SH-SY5Y (cell line): Measurements from ENCODE around the gene ARHGAP26.

ENCODE experiments used
- GATA2 ChIP-seq: IDR thresholded peaks from 2 replicates; pipeline ENCODE4 v1.6.1; 2011; ENCODE audit warnings: mild to moderate bottlenecking, low read depth, low read length
- GATA3 ChIP-seq: IDR thresholded peaks from 2 replicates; pipeline ENCODE4 v1.6.1; 2011; ENCODE audit warnings: low read depth, mild to moderate bottlenecking, low read length, moderate library complexity

ARHGAP26 gene

DNA sequence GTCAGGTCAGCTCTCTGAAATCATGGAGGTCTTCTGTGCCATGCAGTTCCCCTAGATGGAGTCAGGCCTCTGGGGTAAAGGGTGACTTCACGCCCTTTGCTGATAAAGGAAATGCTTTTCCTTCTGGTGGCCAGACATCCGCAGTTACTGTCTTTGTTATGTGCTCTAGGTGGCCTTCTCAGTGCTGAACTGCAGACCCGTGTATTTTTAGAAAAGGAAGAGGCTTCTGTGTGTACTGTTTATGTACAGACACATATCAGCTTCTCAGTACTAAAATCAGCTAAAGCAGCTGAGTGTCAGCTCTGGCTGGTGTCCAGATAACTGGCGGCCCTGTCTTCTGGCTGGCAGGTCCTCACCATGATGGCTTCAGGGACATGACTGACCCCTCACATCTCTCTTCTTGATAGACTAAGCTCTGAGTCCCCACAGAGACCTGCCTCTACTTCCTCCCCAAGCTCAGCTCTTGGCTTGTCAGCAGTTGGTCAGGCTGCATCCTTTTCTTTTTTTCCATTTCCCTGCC is 75.3 kb downstream of the ARHGAP26 start:
- TF ChIP-seq GATA3: no peak

DNA sequence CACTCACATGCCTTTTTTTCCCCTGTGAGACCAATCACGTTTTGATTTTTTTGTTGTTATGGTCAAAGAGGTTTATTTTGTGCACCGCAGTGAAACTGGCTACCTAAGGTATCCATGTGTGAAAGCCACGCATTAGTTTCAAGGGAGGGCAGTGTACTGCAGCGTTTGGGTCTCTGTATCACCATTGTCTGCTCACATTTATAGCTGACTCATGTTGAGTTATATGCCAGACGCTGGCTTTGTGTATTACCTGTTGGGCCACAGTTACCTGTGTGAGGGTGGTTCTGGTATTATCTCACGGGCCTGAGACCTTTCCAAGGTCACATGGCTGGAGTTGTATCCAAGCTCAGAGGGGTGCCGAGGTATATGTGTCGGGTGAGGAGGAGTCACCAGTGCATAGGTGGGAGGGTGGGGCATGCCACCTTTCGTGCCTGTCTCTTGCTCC is 75.8 kb downstream of the ARHGAP26 start:
- TF ChIP-seq GATA3 (no peak), GATA2 (no peak)

DNA sequence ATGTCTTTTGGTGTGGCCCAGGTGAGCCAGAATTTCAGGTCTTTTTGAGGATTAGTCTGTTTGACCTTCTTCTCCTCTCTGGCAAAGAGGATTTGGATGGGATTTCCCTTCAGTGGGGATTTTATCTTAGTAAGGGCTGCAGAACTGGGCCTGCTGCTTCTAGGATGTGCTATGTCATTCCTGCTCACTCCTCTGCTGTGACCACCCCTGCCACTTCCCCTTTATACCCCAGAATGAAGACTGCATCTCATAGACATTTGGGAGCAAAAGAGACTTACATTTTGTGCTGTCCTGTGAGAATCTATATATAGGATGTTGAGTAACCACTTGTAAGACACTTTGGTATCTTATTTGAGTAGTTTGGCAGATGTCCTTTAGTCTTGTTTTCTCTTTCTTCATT is 76.2 kb downstream of the ARHGAP26 start:
- TF ChIP-seq GATA3: no peak
- no peak for TF ChIP-seq GATA2

DNA sequence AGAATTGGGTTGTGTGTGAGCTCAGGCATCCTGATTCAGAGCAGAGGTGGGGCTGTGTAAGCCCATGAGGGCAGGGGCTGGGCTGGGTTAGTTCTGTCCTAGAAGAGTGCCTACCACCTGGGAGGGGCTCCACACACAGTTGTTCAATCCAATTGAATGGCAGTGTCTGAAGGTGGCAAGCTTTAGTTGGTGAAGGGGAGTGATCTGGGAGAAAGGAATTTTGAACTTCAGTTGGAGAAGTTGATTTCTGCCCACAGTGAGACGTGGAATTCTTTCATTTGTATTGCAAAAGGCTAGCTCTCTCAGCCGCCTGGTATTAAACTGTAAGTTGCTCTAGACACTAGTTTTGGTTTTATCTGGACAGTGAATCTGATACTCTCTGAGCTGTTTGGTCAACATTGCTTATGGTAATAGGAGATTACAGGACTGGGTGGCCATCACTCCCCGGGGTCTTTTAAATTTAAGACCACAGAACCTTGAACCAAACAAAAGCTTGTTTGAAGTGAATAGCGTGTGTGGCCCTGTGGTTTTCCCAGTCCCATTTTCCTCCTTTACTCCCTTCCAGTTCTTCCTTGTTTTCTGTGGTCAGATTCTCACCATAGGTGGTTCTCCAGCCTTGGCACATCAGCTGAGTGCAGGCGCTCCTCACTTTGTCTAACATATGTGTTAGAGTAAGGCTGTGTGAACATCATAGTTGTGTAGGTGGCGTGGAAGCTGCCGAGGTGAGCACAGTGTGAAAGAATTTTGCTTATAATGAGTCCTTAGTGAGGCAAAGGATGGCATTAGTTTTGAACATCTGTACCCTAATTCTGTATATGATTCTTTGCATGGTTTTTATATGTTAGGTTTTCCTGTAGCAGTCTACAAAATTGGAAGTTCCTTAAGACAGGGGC is 78.0 kb downstream of the ARHGAP26 start:
- TF ChIP-seq GATA2 (no peak), GATA3 (no peak)

DNA sequence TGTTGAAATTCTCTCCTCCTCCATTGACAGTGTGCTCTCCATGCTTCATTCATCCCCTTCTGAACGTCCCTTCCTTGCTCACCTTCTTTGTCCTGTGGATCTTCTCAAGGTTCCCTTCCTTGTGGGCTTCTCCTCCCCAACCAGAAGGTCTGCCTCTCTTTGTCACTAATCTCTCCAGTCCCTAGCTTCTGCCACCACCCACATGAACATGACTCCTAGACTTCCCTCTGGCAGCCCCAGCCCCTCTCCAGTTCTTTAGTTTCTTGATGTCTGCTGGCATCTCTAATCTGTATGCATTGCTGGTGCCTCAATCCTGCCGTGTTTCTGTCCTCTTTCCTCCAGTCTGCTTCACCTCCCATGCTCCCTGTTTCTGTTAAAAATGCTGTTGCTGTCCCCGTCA is 79.3 kb downstream of the ARHGAP26 start:
- TF ChIP-seq GATA2: no peak
- no peak for TF ChIP-seq GATA3

DNA sequence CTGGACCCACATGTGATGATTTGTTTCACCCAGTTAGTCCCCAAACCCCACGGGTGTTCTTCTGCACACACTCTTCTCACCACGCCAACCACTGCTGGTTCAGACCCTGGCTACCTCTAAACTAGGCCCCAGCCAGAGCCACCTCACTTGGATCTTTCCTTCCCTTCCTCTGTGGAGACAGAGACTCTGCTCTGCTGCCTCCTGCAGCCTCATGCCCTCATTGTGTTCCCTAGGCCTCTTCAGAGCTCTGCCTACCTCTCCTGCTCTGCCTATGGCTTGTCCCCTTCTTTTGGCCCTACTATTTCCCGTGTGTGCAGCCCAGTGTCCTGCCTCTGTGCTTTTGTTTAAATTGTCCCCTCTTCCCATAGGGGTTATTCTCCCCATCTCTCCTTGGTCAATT is 79.7 kb downstream of the ARHGAP26 start:
- TF ChIP-seq GATA3 (no peak), GATA2 (no peak)

DNA sequence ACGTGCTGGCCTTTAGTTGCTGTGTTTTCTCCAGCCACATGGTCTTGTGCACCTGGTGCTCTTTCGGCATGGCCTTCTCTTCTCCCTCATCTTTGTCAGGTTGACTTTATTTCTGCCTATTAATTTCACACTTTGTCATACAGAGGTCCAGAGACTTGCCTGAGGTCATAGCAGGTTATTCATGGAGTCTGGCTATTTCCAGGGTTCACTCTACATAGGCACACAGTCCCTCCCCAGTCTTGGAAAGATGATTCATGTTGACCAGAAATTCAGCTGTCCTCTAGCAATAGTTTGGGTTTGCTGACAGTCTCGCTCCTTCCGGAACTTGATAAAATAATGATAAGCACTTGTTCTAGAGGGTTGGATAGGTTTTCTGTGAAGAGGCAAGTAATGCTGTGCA is 81.6 kb downstream of the ARHGAP26 start:
- no peak for TF ChIP-seq GATA3
- TF ChIP-seq GATA2: no peak

DNA sequence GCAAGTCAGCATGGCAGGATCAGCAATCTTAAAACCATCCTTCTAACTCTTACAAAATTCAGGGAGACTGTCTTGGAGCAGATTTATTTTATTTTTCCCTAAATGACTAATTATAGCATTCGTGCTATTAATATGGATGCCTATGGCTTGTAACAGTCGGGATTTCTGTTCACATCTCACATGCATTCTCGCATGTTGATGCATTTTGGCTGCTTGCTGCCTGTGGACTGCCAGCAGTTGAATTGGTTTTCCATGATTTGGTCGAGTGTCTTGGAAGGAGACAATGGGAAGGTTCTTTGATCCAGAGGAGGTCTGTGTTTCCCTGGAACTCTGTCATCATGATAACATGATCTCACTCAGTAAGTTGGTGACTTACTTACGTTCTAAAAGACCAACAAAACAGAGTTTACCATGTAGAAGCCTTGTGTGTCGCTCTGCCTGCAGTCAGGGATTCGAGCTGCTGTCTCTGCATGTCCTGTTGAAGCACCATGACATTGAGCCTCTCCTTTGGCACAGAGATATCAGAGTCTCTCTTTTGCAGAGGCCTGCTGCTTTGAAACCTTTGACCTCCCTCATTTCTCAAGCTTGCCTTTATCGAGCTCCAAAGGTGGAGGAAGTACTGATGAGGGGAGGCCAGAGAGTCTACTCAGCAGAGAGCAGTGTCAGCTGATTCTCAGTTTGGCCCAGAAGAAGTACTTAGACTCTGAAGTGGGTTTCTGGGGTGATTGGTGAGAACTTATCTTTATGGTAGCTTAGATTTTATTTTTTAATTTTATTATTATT is 82.4 kb downstream of the ARHGAP26 start:
- TF ChIP-seq GATA3 (no peak), GATA2 (no peak)

DNA sequence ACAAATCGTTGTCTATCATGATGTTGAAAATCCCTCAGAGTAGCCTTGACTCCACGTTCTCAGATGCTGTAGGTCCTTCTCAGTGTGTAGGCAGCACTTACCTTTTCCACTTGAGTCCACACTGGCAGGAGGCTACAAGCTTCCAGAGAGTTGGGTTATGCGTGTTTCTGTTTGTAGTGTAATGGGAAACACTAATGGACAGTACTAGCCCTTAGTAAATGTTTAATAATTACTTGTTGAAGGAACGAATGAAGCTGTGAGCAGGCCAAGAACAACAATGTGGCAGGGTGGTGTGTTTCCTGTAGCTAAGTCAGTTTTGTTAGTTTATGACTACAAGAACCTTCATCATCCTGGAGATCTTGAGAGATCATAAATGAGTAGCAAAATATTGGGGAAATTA is 83.5 kb downstream of the ARHGAP26 start:
- TF ChIP-seq GATA3 (no peak), GATA2 (no peak)

DNA sequence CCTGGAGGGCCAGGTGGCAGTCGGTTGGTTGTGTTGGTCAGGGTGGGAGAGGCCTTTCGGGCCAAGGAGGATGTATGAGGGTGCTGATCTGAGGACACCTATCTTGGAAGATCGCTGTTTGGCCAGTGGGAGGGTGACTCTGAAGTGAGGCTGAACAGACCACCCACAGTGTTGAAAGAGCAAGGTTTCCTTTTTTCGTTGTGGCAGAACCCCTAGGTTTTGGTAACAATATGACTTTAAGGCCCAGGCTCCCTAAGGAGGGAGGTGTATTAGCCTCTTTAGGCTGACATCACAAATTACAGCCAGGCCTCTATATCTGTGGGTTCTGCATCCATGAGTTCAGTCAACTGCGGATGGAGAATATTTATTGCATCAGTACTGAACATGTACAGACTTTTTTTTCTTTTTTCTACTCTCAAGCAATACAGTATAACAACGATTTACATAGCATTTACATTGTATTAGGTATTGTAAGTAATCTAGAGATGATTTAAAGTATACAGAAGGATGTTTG is 86.1 kb downstream of the ARHGAP26 start:
- TF ChIP-seq GATA2 (no peak), GATA3 (no peak)

DNA sequence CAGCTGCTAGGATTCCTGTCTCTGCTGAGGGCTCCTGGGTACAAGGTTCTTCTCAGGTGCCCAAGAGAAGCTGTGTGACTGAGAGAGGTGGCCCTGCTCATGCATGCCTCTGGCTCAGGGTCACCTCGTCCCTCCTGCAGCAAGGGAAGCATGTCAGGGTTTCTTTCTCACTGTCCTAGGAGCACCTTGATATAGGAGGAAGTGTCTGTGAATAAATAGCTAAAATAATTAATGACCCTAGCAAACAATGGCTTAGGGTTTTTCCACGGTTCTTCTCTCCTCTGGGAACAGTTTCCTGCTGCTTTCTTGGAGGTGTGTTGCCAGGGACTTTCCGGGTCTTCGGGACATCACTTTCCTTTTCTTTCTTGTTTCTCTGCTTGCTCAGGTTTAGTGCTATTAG is 87.2 kb downstream of the ARHGAP26 start:
- TF ChIP-seq GATA2 (no peak), GATA3 (no peak)

DNA sequence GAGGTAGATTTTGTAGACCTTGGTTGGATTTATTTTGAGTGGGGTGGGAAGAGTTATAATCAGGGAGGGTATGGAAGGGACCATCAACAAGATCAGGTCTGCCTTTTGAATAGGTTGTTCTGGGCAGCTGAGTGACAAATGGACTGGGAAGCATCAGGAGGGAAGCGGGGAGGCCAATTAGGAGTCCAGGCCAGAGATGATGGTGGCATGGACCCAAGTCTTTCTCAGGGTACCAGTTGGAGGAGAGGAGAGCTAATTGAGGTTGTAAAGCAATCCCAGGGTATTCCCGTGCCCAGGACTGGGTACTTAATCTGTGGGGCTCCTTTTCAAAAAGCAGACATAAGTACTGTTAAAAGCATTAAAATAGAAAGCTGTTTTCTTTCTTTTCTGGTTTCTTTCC is 88.9 kb downstream of the ARHGAP26 start:
- TF ChIP-seq GATA2: no peak
- TF ChIP-seq GATA3: no peak

DNA sequence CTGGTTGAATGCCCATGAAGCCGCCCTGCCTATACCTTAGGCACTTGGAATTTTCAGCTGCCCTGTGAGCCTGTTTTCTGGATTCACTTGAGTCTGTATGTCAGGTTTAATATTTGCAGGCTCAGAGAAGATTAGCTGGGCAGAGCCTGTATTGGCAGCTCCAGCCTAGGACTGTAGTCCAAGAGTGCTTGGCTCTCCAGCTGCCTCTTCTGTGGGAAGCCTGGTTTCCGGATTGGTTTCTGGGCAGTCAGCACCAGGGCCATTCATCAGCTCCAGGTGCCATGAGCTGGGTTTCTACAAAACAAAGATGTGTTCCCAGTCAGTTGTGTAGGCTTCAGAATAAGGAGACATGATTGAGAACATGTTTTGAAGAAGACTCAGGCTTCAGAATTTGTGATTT is 90.1 kb downstream of the ARHGAP26 start:
- TF ChIP-seq GATA3 (no peak), GATA2 (no peak)

DNA sequence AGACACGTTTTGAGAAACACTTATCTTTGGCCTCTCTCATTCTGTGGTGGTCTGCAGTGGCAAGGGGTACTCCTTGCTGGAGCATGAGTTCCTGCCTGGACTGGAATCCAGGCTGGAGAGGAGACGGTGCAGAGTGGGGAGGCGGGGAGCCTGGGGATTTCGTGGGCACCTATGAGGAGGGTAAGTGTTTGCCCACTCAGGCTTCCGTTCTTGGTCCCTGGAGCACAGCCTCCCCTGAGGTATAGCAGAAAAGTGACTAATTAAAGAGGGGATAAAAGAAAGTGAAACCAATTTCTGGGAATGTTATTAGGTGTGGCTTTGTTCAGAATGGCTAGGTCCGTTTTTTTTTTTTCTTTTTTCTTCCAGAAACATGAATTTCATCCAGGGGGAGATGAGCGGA is 90.8 kb downstream of the ARHGAP26 start:
- TF ChIP-seq GATA2 (no peak), GATA3 (no peak)
